ENCODE results near the gene COL4A4. TPM values are rescaled to one million over a fixed set of nuclear protein-coding genes. Genes with fewer than 3 reads are reported as not detected.

The COL4A4 gene
- total and polyA plus RNA-seq, 2 experiments from 2014 or later = 1.3 to 3.1 TPM

- TF ChIP-seq EZH2 (IDR thresholded peaks at IDR 0.05; ENCODE audit: low read depth, unreplicated experiment) (no peak), ZNF114 (CRISPR knock-in tag; IDR thresholded peaks at IDR 0.05) (no peak), REST (IDR thresholded peaks at IDR 0.05; ENCODE audit: unreplicated experiment) (no peak), JUNB (IDR thresholded peaks at IDR 0.05; ENCODE audit: unreplicated experiment) (no peak)
- TF ChIP-seq, protein P1, sequence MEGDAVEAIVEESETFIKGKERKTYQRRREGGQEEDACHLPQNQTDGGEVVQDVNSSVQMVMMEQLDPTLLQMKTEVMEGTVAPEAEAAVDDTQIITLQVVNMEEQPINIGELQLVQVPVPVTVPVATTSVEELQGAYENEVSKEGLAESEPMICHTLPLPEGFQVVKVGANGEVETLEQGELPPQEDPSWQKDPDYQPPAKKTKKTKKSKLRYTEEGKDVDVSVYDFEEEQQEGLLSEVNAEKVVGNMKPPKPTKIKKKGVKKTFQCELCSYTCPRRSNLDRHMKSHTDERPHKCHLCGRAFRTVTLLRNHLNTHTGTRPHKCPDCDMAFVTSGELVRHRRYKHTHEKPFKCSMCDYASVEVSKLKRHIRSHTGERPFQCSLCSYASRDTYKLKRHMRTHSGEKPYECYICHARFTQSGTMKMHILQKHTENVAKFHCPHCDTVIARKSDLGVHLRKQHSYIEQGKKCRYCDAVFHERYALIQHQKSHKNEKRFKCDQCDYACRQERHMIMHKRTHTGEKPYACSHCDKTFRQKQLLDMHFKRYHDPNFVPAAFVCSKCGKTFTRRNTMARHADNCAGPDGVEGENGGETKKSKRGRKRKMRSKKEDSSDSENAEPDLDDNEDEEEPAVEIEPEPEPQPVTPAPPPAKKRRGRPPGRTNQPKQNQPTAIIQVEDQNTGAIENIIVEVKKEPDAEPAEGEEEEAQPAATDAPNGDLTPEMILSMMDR (conservative IDR thresholded peaks at IDR 0.05; ENCODE audit: low read depth in 2 of 2) = no peak
Measured at GRCh38 chr2:227147023-227147422, 17.0 kb downstream of the COL4A4 start (continued).

DNA sequence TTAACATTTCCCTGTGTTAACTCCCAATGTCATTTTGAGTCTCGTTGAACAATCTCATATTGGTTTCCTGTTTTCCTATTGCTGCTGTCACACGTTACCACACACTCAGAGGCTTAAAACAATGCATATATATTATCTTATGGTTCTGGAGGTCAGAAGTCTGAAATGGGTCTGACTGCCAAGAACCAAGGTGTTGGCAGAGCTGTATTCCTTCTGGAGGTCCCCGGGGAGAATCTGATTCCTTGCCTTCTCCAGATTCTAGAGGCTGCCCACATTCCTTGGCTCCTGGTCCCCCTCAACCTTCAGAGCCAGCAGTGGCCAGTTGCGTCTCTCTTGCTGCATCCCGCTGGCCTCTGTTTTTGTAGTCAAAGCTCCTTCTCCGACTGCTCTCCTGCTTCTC lies 17.5 kb downstream of the COL4A4 start:
- no peaks in the 10 kb centered on the region for H3K4me1 Mint-ChIP-seq
- no peaks in the 10 kb centered on the region for H3K9me2 ChIP-seq (ENCODE audit: insufficient read depth)
- H3K27ac Mint-ChIP-seq = no peak overlapping the region
- H3K4me3 Mint-ChIP-seq = no peak overlapping the region
- H3K27me3 ChIP-seq (ENCODE audit: insufficient read depth) = no peaks in the 10 kb centered on the region
- no peak overlapping the region for H3K4me2 ChIP-seq
- peaks cover 7% of the 10 kb centered on the region; the same call in 2 of the 3 replicates for H3K9me3 Mint-ChIP-seq
- H4K20me1 ChIP-seq (replicated peaks; ENCODE audit: insufficient read depth) = no peaks in the 10 kb centered on the region
- H3K36me3 ChIP-seq (ENCODE audit: insufficient read depth) = 0 out of 2 replicates have a peak, but pooled peaks cover 4% of the 10 kb centered on the region
- TF ChIP-seq CREB1 (CRISPR knock-in tag; IDR thresholded peaks at IDR 0.05; ENCODE audit: low read depth) (no peak), ZNF331 (CRISPR knock-in tag; IDR thresholded peaks at IDR 0.05; ENCODE audit: low read depth) (no peak), ZNF462 (CRISPR knock-in tag; IDR thresholded peaks at IDR 0.05) (no peak)
- ATAC-seq (no peak), DNase-seq (ENCODE audit: low spot score) (no peak)
- H3K36me3 Mint-ChIP-seq (ENCODE audit: low read depth) = peaks cover 3% of the 10 kb centered on the region; the same call in 2 of the 3 replicates
- H2AFZ ChIP-seq = no peak overlapping the region
- H3K27ac ChIP-seq (ENCODE audit: low read depth) = no peak overlapping the region
- no peaks in the 10 kb centered on the region for H3K79me2 ChIP-seq (replicated peaks; ENCODE audit: insufficient read depth)
- no peaks in the 10 kb centered on the region for H3K27me3 Mint-ChIP-seq (ENCODE audit: insufficient read depth, low read depth, poor library complexity)
- no peaks in the 10 kb centered on the region for H3F3A ChIP-seq (replicated peaks; ENCODE audit: low read depth)
- H3K4me1 ChIP-seq (ENCODE audit: insufficient read depth) = no peaks in the 10 kb centered on the region
- no peak overlapping the region for H3K4me3 ChIP-seq
